Measurements from ENCODE around the gene NUDT22.

Gene NUDT22

DNA sequence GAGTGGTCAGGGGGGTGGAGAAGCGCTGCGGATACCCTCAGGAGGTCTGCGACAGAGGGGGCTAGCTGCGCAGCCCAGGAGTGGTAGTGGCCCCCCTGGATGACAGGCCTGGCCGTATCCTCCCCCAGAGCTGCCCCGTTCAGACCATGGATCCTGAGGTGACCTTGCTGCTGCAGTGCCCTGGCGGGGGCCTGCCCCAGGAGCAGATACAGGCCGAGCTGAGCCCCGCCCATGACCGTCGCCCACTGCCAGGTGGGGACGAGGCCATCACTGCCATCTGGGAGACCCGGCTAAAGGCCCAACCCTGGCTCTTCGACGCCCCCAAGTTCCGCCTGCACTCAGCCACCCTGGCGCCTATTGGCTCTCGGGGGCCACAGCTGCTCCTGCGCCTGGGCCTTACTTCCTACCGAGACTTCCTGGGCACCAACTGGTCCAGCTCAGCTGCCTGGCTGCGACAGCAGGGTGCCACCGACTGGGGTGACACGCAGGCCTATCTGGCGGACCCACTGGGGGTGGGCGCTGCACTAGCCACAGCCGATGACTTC is 505 bp downstream of the NUDT22 start:
- peak overlapping the region; percentile 75 for H3K4me3 ChIP-seq (ENCODE audit: control insufficient read depth, low read depth, low read length)
- no peak for TF ChIP-seq CTCF (conservative IDR thresholded peaks at IDR 0.05; ENCODE audit: control insufficient read depth, insufficient read depth, low read depth, low read length)
- no peak for DNase-seq (ENCODE audit: low read depth)

DNA sequence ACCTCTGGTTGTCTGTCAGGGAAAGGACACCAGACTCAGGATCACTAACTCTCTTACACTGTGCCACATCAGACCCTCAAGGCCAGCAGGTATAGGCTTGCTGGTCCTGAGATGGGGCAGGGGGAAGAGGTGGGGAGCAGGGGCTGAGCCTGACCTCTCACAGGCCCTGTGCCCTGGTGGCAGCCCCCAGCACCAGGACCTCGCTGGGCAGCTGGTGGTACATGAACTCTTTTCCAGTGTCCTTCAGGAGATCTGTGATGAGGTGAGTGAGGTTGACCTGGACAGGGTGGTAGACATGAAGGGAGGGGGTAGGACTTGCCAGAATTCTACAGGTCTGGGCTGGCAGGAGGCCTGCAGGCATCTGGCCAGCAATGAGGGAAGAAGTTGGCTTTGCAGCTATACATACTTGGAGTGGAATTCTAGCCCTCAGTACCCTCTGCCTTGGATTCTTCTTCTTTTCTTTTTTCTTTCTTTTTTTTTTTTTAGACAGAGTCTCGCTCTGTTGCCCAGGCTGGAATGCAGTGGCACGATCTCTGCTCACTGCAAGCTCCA is 1.4 kb downstream of the NUDT22 start:
- no peak for DNase-seq (ENCODE audit: low read depth)
- no peak for TF ChIP-seq CTCF (conservative IDR thresholded peaks at IDR 0.05; ENCODE audit: control insufficient read depth, insufficient read depth, low read depth, low read length)
- peak overlapping the region; percentile 75 for H3K4me3 ChIP-seq (ENCODE audit: control insufficient read depth, low read depth, low read length)

DNA sequence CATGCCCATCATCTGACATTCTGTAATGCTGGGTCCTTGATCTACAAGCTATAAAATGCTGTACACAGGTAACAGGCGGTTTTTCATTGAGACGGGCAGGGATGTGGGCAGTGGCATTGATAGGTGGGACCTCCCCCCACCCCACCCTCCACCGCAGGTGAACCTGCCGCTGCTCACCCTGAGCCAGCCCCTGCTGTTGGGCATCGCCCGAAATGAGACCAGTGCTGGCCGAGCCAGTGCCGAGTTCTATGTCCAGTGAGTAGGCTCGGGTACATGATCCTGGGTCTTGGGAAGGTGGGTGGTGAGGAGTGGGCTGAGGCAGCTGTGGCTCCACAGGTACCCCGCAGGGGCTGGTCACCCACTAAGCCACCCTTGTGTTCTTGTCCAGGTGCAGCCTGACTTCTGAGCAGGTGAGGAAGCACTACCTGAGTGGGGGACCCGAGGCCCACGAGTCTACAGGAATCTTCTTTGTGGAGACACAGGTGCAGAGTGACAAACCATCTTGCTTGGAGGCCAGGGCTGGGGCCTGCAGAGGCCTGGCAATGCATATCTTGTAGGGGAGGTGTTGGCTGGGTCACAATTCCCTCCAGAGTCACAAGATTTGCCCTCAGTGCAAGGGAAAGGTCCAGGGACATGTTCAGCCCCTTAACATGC is 3.1 kb downstream of the NUDT22 start:
- TF ChIP-seq CTCF (conservative IDR thresholded peaks at IDR 0.05; ENCODE audit: control insufficient read depth, insufficient read depth, low read depth, low read length): no peak
- H3K4me3 ChIP-seq (ENCODE audit: control insufficient read depth, low read depth, low read length): no peak overlapping the region
- DNase-seq (ENCODE audit: low read depth): no peak

GRCh38 chr11:64229744-64230170 is 3.7 kb downstream of the NUDT22 start:
- peak overlapping the region; percentile 61 for H3K4me3 ChIP-seq (ENCODE audit: control insufficient read depth, low read depth, low read length)
- TF ChIP-seq CTCF (conservative IDR thresholded peaks at IDR 0.05; ENCODE audit: control insufficient read depth, insufficient read depth, low read depth, low read length): no peak
- no peak for DNase-seq (ENCODE audit: low read depth)

DNA sequence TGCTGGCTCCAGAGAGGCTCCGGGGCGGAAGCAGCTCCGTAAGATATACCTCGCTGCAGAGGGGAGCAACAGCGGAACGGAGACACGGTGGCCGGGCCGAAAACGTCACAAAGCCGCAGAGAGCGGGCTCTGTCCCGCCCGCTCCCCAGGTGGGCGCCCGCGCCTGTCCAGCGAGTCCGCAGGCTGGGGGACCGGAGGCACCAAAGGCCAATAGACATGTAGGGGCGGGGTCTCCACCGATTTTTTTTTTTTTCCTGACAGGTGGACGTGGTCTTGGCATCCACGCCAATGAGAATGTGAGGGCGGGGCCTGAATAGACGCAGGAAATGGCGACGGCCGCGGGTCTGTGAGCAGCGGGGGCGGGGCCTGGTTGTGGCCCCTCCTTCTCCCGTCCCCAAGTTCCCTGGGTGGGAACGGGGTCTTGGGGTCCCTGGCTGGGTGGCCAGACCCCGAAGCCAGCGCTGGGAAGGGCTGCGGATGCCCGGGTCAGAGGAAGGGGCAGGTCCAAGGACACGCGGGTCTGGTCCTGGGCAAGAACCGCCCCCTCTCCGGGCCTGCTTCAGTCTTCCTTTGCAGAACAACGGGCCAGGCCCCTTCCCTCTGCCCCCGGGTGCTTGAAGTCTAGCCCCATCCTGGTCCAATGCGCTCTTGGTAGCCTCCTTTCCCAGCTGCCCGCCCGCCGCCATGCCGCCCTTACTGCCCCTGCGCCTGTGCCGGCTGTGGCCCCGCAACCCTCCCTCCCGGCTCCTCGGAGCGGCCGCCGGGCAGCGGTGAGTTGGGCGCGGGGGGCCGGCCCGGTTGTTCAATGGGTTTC is 4.3 kb downstream of the NUDT22 start, which contains the start of gene DNAJC4:
DNAJC4 (plus strand) TSS at position 378 of the 814 bp plus-strand sequence; CDS start at position 685, 307 bp downstream.
- peak; percentile 77 for DNase-seq (ENCODE audit: low read depth)
- no peak for TF ChIP-seq CTCF (conservative IDR thresholded peaks at IDR 0.05; ENCODE audit: control insufficient read depth, insufficient read depth, low read depth, low read length)
- H3K4me3 ChIP-seq (ENCODE audit: control insufficient read depth, low read depth, low read length): peak within 1 kb of the TSS; percentile 61

DNA sequence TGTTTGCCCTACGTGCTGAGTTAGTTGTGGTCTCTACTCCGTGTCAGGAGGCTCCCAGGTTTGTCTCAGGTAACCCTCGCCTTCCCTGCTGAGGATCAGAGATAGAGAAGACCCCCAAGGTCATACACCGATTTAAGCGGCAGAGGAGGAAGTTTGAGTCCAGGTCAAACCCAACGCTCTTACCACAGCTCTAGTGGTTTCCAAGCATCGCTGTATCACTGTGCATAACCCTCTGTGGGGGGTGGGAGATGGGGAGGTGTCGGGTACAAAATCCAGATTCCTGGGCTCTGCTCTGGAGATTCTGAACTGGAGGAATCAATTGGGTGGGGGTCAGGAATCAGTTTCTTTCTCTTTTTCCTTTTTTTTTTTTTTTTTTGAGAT is 4.9 kb downstream of the NUDT22 start:
- no peak for TF ChIP-seq CTCF (conservative IDR thresholded peaks at IDR 0.05; ENCODE audit: control insufficient read depth, insufficient read depth, low read depth, low read length)
- H3K4me3 ChIP-seq (ENCODE audit: control insufficient read depth, low read depth, low read length): peak overlapping the region; percentile 61

More for the DNA sequence above, 4.9 kb downstream of the NUDT22 start:
- DNase-seq (ENCODE audit: low read depth): no peak

Measured in fibroblast of mammary gland (primary cell).